ENCODE results near the gene MTHFD1L.

DNA sequence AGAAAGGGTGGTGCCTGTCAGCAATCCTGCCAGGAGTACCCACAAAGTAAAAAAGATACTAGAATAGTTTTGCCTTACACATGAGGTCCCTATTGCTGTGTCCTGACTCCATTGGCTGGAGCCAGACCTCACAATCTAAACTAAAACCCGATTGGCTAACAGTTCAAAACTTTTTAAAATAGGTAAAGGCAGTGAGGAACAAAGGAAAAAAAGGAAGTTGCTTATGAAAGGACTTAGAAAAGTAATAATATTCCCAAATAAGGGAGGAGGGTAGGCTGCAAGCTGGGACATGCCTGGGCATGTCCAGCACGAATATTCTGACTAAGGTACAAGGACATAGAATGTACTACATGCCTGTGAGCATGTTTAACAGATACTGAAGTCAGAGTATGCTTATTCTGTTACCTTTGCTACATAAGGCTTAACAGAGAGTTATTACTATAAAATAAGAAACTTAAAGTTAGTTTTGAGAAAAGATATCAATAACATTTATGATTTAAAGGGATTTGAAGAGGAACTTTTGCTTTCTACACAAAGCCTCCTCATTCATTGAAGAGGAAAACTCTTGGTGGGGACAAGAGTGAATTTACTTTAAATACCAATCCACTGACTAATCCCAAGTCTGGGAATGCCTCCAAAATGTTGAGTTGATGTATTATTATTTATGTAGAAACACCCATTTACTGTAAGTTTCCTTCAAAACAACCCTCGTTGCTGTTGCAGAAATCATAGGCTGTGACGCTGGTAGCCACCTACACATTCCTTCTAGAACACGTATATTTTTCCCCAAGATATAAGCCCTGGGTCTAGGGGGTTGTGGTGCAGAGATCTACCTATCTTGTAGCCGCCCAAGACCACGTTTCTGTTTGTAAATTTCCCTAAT, 8.2 kb upstream of the MTHFD1L start:
- no peak for TF ChIP-seq EZH2 (IDR thresholded peaks at IDR 0.05)
- TF ChIP-seq POLR2AphosphoS5 (IDR thresholded peaks at IDR 0.05; ENCODE audit: borderline replicate concordance, low read depth, low read length) = no peak
- TF ChIP-seq FOXP2 (optimal IDR thresholded peaks at IDR 0.05; ENCODE audit: control extremely low read depth, extremely low read length, insufficient read depth) = no peak
